Naive thymus-derived CD4-positive, alpha-beta T cell (primary cell): Measurements from ENCODE around the gene ST3GAL5. TPM values are rescaled to one million over a fixed set of nuclear protein-coding genes. Genes with fewer than 3 reads are reported as not detected.
"Not testable (repeated sequence)": the region's sequence is repeated elsewhere in the genome, so short reads cannot be mapped to it uniquely, and the experiment has no call there.

Experiments used
- ATAC-seq: fragments of 150-1000 bp; cut with Tn5 transposase; 2 replicates; pipeline ENCODE4 v1.10.0; 2021; ENCODE audit warnings: mild to moderate bottlenecking, moderate library complexity
- CTCF ChIA-PET: fragments of 350-600 bp; sonication (Branson Sonifier 250); formaldehyde crosslinking; loops from one replicate; lab custom pipeline; 2021; ENCODE audit warnings: antibody characterized with exemption; lab: Charles Lee
- POLR2A ChIA-PET: fragments of 350-600 bp; sonication (Branson Sonifier 250); formaldehyde crosslinking; loops from one replicate; lab custom pipeline; 2021; ENCODE audit warnings: antibody characterized with exemption, inconsistent platforms; lab: Charles Lee
- DNase-seq, 9 donors: peaks; one replicate each; pipeline versions ENCODE4 v3.0.0 to v3.0.0-alpha.2; 2020 to 2022; ENCODE audit warnings: mixed read lengths in 1 of 9
- H3K27ac ChIP-seq: one replicate; pipeline ENCODE4 v1.7.0; 2013; ENCODE audit warnings: mild to moderate bottlenecking, low read depth, low read length, moderate library complexity
- H3K27me3 ChIP-seq, 2 donors: one replicate each; pipeline ENCODE4 v1.7.0; 2013; ENCODE audit warnings: low read length in 2 of 2, mild to moderate bottlenecking in 2 of 2, moderate library complexity in 2 of 2; ENCODE audit not compliant: control insufficient read depth in 2 of 2, insufficient read depth in 2 of 2
- H3K36me3 ChIP-seq, 3 experiments: 1 replicate in 2 of 3; 2 replicates in 1 of 3; pipeline ENCODE4 v1.7.0; 2013; ENCODE audit warnings: low read length in 3 of 3, mild to moderate bottlenecking in 3 of 3, moderate library complexity in 1 of 3; ENCODE audit not compliant: insufficient read depth in 3 of 3, control insufficient read depth in 2 of 3
- H3K4me1 ChIP-seq, 2 donors: one replicate each; pipeline ENCODE4 v1.7.0; 2013; ENCODE audit warnings: low read length in 2 of 2, mild to moderate bottlenecking in 2 of 2, moderate library complexity in 1 of 2; ENCODE audit not compliant: control insufficient read depth in 2 of 2, insufficient read depth in 2 of 2
- H3K4me3 ChIP-seq: 2 replicates; pipeline ENCODE4 v1.7.0; 2013; ENCODE audit warnings: mild to moderate bottlenecking, low read length
- H3K9me3 ChIP-seq, 3 experiments: 1 replicate in 2 of 3; 2 replicates in 1 of 3; pipeline ENCODE4 v1.7.0; 2013; ENCODE audit warnings: low read length in 3 of 3; ENCODE audit not compliant: control insufficient read depth in 2 of 3
- H3K27ac Mint-ChIP-seq, 9 donors: one replicate each; pipeline ENCODE4 v1.8.0; 2020 to 2022; ENCODE audit warnings: mixed read lengths in 9 of 9, mild to moderate bottlenecking in 8 of 9, moderate library complexity in 5 of 9, inconsistent platforms in 2 of 9
- H3K27me3 Mint-ChIP-seq, 5 donors: one replicate each; pipeline ENCODE4 v1.8.0; 2021 to 2022; ENCODE audit warnings: mixed read lengths in 5 of 5, mild to moderate bottlenecking in 1 of 5
- H3K36me3 Mint-ChIP-seq, 5 donors: one replicate each; pipeline ENCODE4 v1.8.0; 2020 to 2022; ENCODE audit warnings: mixed read lengths in 5 of 5, mild to moderate bottlenecking in 3 of 5, inconsistent platforms in 1 of 5
- H3K4me1 Mint-ChIP-seq, 7 donors: one replicate each; pipeline ENCODE4 v1.8.0; 2020 to 2022; ENCODE audit warnings: mixed read lengths in 7 of 7, mild to moderate bottlenecking in 3 of 7, inconsistent platforms in 1 of 7
- H3K4me3 Mint-ChIP-seq, 10 donors: one replicate each; pipeline ENCODE4 v1.8.0; 2020 to 2022; ENCODE audit warnings: mild to moderate bottlenecking in 10 of 10, mixed read lengths in 10 of 10, moderate library complexity in 6 of 10, inconsistent platforms in 2 of 10
- H3K9me3 Mint-ChIP-seq, 11 donors: one replicate each; pipeline ENCODE4 v1.8.0; 2020 to 2022; ENCODE audit warnings: mixed read lengths in 11 of 11, mild to moderate bottlenecking in 4 of 11, inconsistent platforms in 1 of 11, moderate library complexity in 1 of 11
- intact Hi-C, 2 donors: fragments of 100-400 bp; cut with micrococcal nuclease; formaldehyde crosslinking; loops; one replicate each; pipeline ENCODE4 v1.15.1; 2023
- polyA plus RNA-seq, 2 donors: library from polyadenylated mRNA; unstranded; fragments of 300-500 nt; fragmentation: Illumina TruSeq; gene quantifications; one replicate each; pipeline ENCODE4 v1.2.3, GENCODE V29; 2021
- total RNA-seq, 6 experiments: library from RNA in 5 of 6; stranded (reverse) in 5 of 6; gene quantifications; 1 replicate in 5 of 6; 2 replicates in 1 of 6; pipeline ENCODE4 v1.2.3 and lab custom pipeline; 2021 to 2026

Gene ST3GAL5
- total and polyA plus RNA-seq, 7 experiments from 2014 or later, result 15.0 to 53.6 (median 39.3) TPM

DNA sequence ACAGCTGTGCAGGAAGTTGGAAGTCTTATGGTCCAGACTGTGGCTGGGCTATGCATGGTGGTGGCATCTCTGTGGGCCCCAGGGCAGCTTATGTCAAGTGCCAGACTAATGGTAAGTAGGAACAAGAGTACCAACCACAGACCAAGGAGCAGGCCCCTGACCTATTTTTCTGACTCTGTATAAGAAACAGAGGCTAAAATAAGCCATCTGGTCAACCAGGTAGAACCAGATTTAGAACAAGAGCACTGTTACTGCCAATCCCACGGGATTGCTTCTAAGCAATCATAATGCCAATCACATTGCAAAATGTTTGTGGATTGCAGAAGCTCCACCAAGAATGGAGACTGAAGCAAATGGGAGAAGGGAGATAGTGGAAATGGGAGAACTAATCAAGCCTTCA, 11.1 kb upstream of the ST3GAL5 start:
- DNase-seq (no peak), ATAC-seq (no peak)
- H3K4me3 ChIP-seq, result no peak overlapping the region
- H3K27me3 Mint-ChIP-seq, result peaks cover 0 to 1% (median 0%) of the 10 kb centered on the region in 5 donors
- peaks cover 0 to 6% (median 3%) of the 10 kb centered on the region in 11 donors for H3K9me3 Mint-ChIP-seq
- intact Hi-C loops, result loop anchor here in 1 of 2 donors (1.0 to 5.0 kb wide), 2 partner anchors 11 to 97 kb away; no protein-coding TSS in a partner anchor
- H3K4me1 ChIP-seq, result peaks cover 0 to 7% of the 10 kb centered on the region in 2 donors
- H3K4me1 Mint-ChIP-seq, result peaks cover 5 to 41% (median 23%) of the 10 kb centered on the region in 7 donors
- ChIA-PET CTCF (interaction anchor here (1.3 to 2.4 kb wide), 4 partner anchors 11 to 136 kb away, joined by 3 to 8 read pairs (median 4); partner anchors contain the start of gene ST3GAL5), POLR2A (interaction anchor here (1.0 to 3.8 kb wide), 4 partner anchors 9 to 136 kb away, joined by 3 to 31 read pairs (median 4); partner anchors contain the start of gene ST3GAL5)
- H3K27ac Mint-ChIP-seq, result peak overlapping the region in 7 of 9 donors; percentile 2 to 75 (median 45)
- H3K27ac ChIP-seq, result no peak overlapping the region
- H3K27me3 ChIP-seq, result no peaks in the 10 kb centered on the region
- H3K36me3 ChIP-seq, result no peaks in the 10 kb centered on the region
- peaks cover 0 to 15% (median 4%) of the 10 kb centered on the region in 5 donors for H3K36me3 Mint-ChIP-seq
- H3K4me3 Mint-ChIP-seq, result peak overlapping the region in 1 of 10 donors; percentile 32
- H3K9me3 ChIP-seq, result no peaks in the 10 kb centered on the region

DNA sequence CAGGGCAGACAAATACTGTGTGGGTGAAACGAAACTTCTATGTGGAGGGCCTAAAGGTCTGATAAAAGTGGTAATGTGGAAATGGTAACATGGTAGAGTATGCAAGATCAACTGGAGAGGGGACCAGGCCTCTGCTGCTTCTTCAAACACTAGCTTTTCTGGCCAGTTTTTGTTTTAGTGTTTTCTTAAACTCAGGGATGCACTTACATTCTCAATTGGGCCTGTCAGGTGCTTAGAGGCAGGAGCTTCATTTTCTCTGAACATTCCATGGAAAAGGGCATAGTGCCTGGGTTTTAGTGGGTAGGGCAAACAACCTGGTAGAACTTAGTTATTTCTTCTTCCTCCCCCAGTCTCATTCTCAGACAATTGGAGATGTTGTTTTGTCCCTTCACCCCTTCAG, 10.5 kb upstream of the ST3GAL5 start:
- no peak for ATAC-seq
- no peaks in the 10 kb centered on the region for H3K27me3 ChIP-seq
- no peak overlapping the region for H3K27ac ChIP-seq
- Mint-ChIP-seq H3K27me3 (no peaks in the 10 kb centered on the region), H3K9me3 (peaks cover 0 to 7% (median 3%) of the 10 kb centered on the region in 11 donors), H3K4me3 (peak overlapping the region in 1 of 10 donors; percentile 32), H3K27ac (peak overlapping the region in 8 of 9 donors; percentile 2 to 60 (median 34)), H3K4me1 (peaks cover 5 to 41% (median 23%) of the 10 kb centered on the region in 7 donors), H3K36me3 (peaks cover 1 to 16% (median 4%) of the 10 kb centered on the region in 5 donors)
- POLR2A ChIA-PET, result interaction anchor here (1.4 to 3.8 kb wide), 3 partner anchors 8 to 11 kb away, joined by 3 to 31 read pairs (median 4); partner anchors contain the start of gene ST3GAL5
- CTCF ChIA-PET, result interaction anchor here (1.3 to 2.4 kb wide), 4 partner anchors 10 to 137 kb away, joined by 3 to 8 read pairs (median 4); partner anchors contain the start of gene ST3GAL5
- H3K36me3 ChIP-seq, result no peaks in the 10 kb centered on the region
- DNase-seq, result no peak
- intact Hi-C loops, result no loop called here
- peaks cover 0 to 7% of the 10 kb centered on the region in 2 donors for H3K4me1 ChIP-seq
- H3K4me3 ChIP-seq, result no peak overlapping the region
- H3K9me3 ChIP-seq, result no peaks in the 10 kb centered on the region

DNA sequence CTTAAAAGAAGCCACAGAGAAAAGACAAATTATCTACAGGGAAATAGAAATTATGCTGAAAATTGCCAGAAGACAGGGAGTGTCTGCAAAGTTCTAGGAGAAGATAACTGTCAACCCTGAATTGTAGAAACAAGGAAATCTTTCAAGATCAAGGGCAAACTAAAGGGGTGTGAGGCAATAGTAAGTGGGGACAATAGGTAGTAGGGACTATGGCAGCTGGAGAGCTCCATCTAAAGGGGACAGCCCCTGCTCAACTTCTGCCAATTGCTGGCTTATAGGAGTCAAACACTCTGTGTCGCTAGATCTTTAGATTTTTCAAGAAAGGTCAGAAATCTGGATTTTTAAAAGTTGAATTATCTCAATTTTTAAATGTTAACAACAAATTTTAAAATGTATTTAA, 10.1 kb upstream of the ST3GAL5 start:
- no peaks in the 10 kb centered on the region for H3K9me3 ChIP-seq
- peak overlapping the region in 8 of 9 donors; percentile 2 to 60 (median 23) for H3K27ac Mint-ChIP-seq
- POLR2A ChIA-PET, result interaction anchor here (1.9 to 3.8 kb wide), 2 partner anchors 8 to 10 kb away, joined by 4 to 31 read pairs; partner anchors contain the start of gene ST3GAL5
- no peaks in the 10 kb centered on the region for H3K27me3 ChIP-seq
- H3K4me1 ChIP-seq, result peaks cover 0 to 7% of the 10 kb centered on the region in 2 donors
- H3K4me1 Mint-ChIP-seq, result peaks cover 5 to 41% (median 24%) of the 10 kb centered on the region in 7 donors
- CTCF ChIA-PET, result interaction anchor here (1.3 to 2.4 kb wide), 3 partner anchors 10 to 124 kb away, joined by 3 to 8 read pairs (median 5); partner anchors contain the start of gene ST3GAL5
- H3K36me3 ChIP-seq, result no peaks in the 10 kb centered on the region
- no peak overlapping the region for H3K4me3 ChIP-seq
- H3K27ac ChIP-seq, result no peak overlapping the region
- peak overlapping the region in 1 of 10 donors; percentile 32 for H3K4me3 Mint-ChIP-seq
- H3K36me3 Mint-ChIP-seq, result peaks cover 3 to 18% (median 4%) of the 10 kb centered on the region in 5 donors
- ATAC-seq (no peak), DNase-seq (no peak)
- intact Hi-C loops, result no loop called here
- no peaks in the 10 kb centered on the region for H3K27me3 Mint-ChIP-seq
- H3K9me3 Mint-ChIP-seq, result peaks cover 0 to 8% (median 3%) of the 10 kb centered on the region in 11 donors

DNA sequence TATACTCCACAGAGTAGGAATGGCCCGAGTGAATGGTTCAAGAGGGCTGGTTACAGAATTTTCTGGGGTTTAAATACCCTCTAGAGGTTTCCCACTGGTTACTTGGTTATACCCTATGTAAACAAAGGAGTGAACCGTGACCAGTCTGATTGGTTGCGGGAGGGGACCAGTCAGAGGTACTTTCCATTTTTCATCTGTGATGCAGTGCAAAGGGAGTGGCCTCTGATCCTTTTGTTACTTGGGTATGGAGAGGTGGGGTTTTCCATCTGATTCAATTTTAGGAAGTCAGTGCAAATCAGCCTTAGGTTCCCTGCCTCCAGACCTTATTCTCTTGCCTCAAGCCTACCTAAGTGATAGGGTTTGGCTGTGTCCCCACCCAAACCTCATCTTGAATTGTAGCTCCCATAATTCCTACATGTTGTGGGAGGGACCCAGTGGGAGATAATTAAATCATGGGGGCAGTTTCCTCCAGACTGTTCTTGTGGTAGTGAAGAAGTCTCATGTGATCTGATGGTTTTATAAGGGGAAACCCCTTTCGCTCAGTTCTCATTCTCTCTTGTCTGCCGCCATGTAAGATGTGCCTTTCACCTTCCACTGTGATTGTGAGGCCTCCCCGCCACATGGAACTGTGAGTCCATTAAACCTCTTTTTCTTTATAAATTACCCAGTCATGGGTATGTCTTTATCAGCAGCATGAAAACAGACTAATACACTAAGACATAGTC, 5.9 kb upstream of the ST3GAL5 start:
- H3K4me3 ChIP-seq, H3K4me3 Mint-ChIP-seq, H3K9me3 ChIP-seq, intact Hi-C loops, H3K36me3 ChIP-seq, CTCF ChIA-PET, H3K27me3 ChIP-seq, H3K9me3 Mint-ChIP-seq, H3K27me3 Mint-ChIP-seq, H3K27ac Mint-ChIP-seq, H3K27ac ChIP-seq, DNase-seq: not testable (repeated sequence)
- POLR2A ChIA-PET, result interaction anchor here (0.7 kb wide), 1 partner anchor 142 kb away, joined by 3 read pairs; no protein-coding TSS in a partner anchor
- ATAC-seq, result peak; percentile 14
- H3K36me3 Mint-ChIP-seq, result peaks cover 3 to 18% (median 4%) of the 10 kb centered on the region in 5 donors
- peaks cover 9 to 12% of the 10 kb centered on the region in 2 donors for H3K4me1 ChIP-seq
- peaks cover 11 to 57% (median 47%) of the 10 kb centered on the region in 7 donors for H3K4me1 Mint-ChIP-seq

GRCh38 chr2:85893428-85894258, 4.9 kb upstream of the ST3GAL5 start:
- Mint-ChIP-seq H3K36me3 (peaks cover 3 to 18% (median 4%) of the 10 kb centered on the region in 5 donors), H3K4me3 (no peak overlapping the region), H3K4me1 (peaks cover 16 to 53% (median 45%) of the 10 kb centered on the region in 7 donors), H3K9me3 (peaks cover 0 to 8% (median 4%) of the 10 kb centered on the region in 11 donors), H3K27ac (peak overlapping the region in 3 of 9 donors; percentile 3 to 66 (median 54)), H3K27me3 (no peaks in the 10 kb centered on the region)
- POLR2A ChIA-PET, result no interaction called here
- H3K9me3 ChIP-seq, result no peaks in the 10 kb centered on the region
- H3K4me1 ChIP-seq, result peaks cover 11 to 14% of the 10 kb centered on the region in 2 donors
- intact Hi-C loops, result no loop called here
- CTCF ChIA-PET, result interaction anchor here (7.7 to 8.7 kb wide), 2 partner anchors 65 to 145 kb away, joined by 101 to 123 read pairs; no protein-coding TSS in a partner anchor
- ATAC-seq (no peak), DNase-seq (no peak)
- H3K4me3 ChIP-seq, result no peak overlapping the region
- peaks cover 0 to 3% (median 0%) of the 10 kb centered on the region in 3 experiments for H3K36me3 ChIP-seq
- no peaks in the 10 kb centered on the region for H3K27me3 ChIP-seq
- H3K27ac ChIP-seq, result no peak overlapping the region
